Retinal pigment epithelial cell (primary cell): Measurements from ENCODE around the gene DISP3.

ENCODE experiments used
- DNase-seq: peaks from one replicate; pipeline ENCODE4 v3.0.0-alpha.2; 2010; ENCODE audit warnings: low read depth
- H3K4me3 ChIP-seq: 2 replicates; pipeline ENCODE4 v1.5.1; 2011; ENCODE audit warnings: mild to moderate bottlenecking, low read length, control low read depth, moderate library complexity
- TF ChIP-seq, protein P1 (sequence below): conservative IDR thresholded peaks from 2 replicates; pipeline ENCODE4 v1.5.1; 2011; ENCODE audit warnings: low read depth, low read length, control low read depth, inconsistent platforms

The DISP3 gene

DNA sequence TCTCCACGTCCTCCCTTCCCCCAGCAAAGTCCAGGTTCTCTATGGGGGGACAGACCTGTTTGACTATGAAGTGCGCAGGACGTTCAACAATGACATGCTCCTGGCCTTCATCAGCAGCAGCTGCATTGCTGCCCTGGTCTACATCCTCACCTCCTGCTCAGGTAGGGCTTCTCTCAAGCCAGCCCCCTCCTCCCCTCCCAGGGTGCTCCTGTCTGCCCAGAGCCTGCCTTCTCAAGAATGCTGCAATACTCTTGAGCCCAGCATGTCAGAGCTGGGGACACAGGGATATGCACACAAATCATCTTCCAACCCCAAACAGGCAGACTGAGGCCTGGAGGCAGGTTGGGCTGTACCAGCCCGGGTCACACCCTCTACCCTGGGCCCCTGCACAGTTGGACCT is 35.4 kb downstream of the DISP3 start:
- DNase-seq: no peak
- no peak overlapping the region for H3K4me3 ChIP-seq
- TF ChIP-seq, protein P1, sequence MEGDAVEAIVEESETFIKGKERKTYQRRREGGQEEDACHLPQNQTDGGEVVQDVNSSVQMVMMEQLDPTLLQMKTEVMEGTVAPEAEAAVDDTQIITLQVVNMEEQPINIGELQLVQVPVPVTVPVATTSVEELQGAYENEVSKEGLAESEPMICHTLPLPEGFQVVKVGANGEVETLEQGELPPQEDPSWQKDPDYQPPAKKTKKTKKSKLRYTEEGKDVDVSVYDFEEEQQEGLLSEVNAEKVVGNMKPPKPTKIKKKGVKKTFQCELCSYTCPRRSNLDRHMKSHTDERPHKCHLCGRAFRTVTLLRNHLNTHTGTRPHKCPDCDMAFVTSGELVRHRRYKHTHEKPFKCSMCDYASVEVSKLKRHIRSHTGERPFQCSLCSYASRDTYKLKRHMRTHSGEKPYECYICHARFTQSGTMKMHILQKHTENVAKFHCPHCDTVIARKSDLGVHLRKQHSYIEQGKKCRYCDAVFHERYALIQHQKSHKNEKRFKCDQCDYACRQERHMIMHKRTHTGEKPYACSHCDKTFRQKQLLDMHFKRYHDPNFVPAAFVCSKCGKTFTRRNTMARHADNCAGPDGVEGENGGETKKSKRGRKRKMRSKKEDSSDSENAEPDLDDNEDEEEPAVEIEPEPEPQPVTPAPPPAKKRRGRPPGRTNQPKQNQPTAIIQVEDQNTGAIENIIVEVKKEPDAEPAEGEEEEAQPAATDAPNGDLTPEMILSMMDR: no peak

DNA sequence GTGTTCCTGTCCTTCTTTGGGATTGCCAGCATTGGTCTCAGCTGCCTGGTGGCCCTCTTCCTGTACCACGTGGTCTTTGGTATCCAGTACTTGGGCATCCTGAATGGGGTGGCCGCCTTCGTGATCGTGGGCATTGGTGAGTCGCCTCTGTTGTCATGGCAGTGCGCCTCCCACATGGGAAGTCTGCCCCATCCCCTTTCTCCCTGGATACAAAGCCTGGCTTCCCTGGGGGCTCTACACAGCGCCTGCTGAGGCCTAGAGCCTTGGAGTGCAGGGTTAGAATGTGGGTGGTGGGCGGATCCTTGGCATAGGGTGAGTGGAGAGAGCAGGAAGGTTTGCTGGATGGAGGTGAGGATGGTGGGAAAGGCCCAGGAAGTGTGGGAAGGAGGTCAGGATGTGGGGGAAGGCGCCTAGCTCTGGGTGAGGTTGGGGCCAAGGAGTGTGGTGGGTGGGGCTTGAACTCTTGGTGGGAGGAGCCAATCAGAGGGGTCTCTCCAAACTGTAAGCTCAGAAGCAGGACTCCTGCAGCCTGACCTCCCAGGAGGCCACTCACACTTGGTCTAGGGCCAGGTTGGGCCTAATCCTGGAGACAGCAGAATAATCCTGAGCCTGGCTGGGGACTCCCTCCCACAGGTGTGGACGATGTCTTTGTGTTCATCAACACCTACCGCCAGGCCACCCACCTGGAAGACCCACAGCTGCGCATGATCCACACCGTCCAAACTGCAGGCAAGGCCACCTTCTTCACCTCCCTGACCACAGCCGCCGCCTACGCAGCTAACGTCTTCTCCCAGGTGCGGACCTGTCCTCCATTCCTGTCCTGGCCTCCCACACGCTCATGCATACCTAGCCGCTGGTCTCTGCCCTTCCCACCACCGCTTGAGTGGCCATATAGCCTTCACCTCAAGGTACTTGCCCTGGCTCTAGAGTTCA is 36.7 kb downstream of the DISP3 start:
- no peak overlapping the region for H3K4me3 ChIP-seq
- TF ChIP-seq, protein P1: no peak
- no peak for DNase-seq

DNA sequence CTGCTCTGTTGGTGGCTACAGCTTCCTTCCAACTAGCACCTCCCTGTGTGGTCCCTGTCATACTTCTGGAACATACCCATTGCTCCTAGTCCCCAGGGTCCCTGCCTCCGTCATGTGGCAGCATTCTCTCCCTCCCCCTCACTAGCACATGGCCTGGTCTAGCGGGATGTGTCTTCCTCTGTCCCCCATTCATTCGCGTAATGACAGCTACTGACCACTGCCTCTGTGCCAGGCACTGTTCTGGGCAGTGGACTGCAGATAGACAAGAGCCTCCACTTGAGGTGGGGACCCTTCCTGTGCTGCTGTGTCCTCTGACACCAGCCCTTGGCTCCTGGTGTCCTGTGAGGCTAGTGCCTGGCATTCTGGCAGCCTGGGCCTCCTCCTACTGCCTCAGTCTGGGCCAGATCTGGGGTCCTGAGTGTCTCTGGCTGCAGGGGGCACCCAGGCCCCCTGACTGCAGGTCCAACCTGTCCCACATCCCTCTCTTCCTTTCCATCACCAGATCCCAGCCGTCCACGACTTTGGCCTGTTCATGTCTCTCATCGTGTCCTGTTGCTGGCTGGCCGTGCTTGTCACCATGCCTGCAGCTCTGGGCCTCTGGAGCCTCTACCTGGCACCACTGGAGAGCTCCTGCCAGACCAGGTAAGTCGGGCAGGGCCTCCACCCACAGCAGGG is 38.1 kb downstream of the DISP3 start:
- H3K4me3 ChIP-seq: no peak overlapping the region
- TF ChIP-seq, protein P1: no peak
- DNase-seq: no peak

DNA sequence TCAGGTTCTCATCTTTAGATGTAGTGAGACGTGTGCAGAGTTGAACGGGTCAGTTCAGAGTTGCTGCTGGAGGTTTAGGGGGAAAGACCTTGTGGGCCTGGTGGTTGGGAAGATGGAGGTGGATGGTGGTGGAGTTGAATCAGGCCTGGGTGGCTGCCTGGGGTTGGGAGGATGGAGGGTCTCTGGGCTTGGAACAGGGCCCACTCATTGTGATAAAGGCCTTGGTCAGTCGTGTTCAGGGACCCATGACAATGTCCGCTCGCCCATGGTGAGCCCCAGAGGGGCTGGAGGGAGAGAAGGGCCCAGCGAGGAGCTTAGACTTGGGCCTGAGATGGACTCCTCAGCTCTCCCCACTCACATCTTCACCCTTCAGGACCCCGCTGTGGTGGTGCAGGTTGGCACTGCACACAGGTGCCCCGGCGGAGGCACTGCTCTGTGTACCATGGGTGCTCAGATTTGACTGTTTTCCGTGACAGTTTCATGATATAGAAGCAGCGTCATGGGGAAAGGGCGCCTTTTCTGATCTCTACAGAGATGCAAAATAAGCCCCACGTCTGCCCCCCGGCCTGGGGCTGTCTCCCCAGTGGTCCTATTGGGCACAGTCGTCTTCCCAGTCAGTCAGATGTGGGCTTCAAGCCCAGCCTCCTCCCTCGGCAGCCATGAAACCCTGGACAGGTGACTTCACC is 39.2 kb downstream of the DISP3 start:
- TF ChIP-seq, protein P1: no peak
- no peak overlapping the region for H3K4me3 ChIP-seq

DNA sequence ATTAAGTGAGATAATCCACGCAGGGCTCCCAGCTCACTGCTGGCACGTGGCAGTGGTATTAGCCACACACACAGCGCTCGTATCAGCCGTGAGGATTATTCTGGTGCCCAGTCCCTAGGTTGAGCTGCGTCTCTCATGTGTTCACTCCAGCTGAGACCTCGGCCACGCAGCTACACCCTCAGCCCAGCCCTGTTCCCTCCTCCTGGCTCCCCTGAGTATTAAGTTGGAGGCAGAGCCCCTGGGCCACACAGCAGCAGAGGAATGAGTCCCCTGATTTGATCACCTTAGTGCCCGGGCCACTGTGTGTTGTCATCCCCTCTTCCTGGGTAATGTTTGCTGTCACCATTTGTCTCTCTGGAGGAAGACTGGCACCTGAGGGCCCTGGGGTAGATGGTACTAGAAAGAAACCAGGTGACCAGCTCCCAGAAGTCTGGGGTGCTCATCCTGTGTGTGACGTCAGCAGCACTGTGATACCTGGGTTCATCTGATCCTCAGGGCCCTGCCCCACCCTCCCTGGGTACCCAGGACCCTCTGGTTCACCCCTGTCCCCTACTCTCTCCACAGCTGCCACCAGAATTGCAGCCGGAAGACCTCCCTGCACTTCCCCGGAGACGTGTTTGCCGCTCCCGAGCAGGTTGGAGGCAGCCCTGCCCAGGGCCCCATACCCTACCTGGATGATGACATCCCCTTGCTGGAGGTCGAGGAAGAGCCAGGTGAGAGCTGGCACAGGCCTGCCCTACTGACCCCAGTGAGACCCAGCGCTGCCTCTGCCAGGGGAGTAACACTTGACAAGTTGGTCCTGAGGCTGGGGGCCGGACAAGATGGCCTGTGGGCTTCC is 40.1 kb downstream of the DISP3 start:
- TF ChIP-seq, protein P1: no peak
- no peak for DNase-seq
- no peak overlapping the region for H3K4me3 ChIP-seq

More for the DNA sequence above, 39.2 kb downstream of the DISP3 start:
- no peak for DNase-seq

DNA sequence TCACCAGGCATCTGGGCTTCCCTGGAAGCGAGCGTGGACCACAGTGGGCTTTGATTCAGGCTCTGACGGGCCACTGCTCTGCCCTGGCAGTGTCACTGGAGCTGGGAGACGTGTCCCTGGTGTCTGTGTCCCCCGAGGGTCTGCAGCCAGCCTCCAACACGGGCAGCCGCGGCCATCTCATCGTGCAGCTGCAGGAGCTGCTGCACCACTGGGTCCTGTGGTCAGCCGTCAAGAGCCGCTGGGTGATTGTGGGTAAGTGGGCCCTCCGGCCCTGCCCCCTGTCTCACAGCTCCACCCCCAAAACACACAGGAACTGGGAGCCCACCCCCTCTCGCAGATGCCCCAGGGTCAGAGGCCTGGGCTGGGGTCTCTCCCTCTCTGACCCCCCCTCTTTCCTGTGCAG is 40.7 kb downstream of the DISP3 start:
- TF ChIP-seq, protein P1: no peak
- H3K4me3 ChIP-seq: no peak overlapping the region
- no peak for DNase-seq
